GM10266 (cell line): ENCODE measurements around the gene KLHL42.

Source experiments
- DNase-seq: peaks from one replicate; pipeline ENCODE4 v3.0.0; 2012; ENCODE audit errors: extremely low spot score
- CTCF ChIP-seq: IDR thresholded peaks from 2 replicates; pipeline ENCODE4 v1.5.1; 2012; ENCODE audit warnings: mild to moderate bottlenecking, low read depth; ENCODE audit not compliant: control insufficient read depth, insufficient read depth; ENCODE audit errors: missing control alignments

KLHL42 gene

GRCh38 chr12:27826076-27826475 lies 46.0 kb downstream of the KLHL42 start:
- TF ChIP-seq CTCF = no peak
- DNase-seq = no peak

GRCh38 chr12:27828196-27828595 lies 48.2 kb downstream of the KLHL42 start:
- DNase-seq = no peak
- TF ChIP-seq CTCF = no peak

- DNase-seq = no peak
- TF ChIP-seq CTCF = no peak
These were observed 58.6 kb downstream of the KLHL42 start for GRCh38 chr12:27838543-27839185.

GRCh38 chr12:27840229-27840999 lies 60.4 kb downstream of the KLHL42 start:
- no peak for DNase-seq
- no peak for TF ChIP-seq CTCF

GRCh38 chr12:27841392-27841882 lies 61.4 kb downstream of the KLHL42 start:
- no peak for TF ChIP-seq CTCF

GRCh38 chr12:27843714-27844245 lies 63.7 kb downstream of the KLHL42 start:
- no peak for DNase-seq
- TF ChIP-seq CTCF = no peak

More at GRCh38 chr12:27841392-27841882, 61.4 kb downstream of the KLHL42 start:
- no peak for DNase-seq
